Natural killer cell (primary cell): ENCODE results near the gene TAS2R41. TPM values are rescaled to one million over a fixed set of nuclear protein-coding genes. Genes with fewer than 3 reads are reported as not detected.

ENCODE experiments used
- ATAC-seq, 3 donors: fragments of 150-1000 bp in 2 of 3; fragments of 200-7000 bp in 1 of 3; cut with Tn5 transposase; 1 replicate in 1 of 3; 2 replicates in 2 of 3; pipeline ENCODE4 v1.10.0; 2021; ENCODE audit warnings: mild to moderate bottlenecking in 2 of 3, moderate library complexity in 2 of 3
- DNase-seq, 2 donors: peaks; one replicate each; pipeline versions ENCODE4 v3.0.0 to v3.0.0-alpha.2; 2013 to 2021; ENCODE audit warnings: mixed read lengths in 1 of 2
- H3K27ac ChIP-seq: one replicate; pipeline ENCODE4 v1.5.1; 2013; ENCODE audit warnings: mild to moderate bottlenecking, low read length
- H3K27me3 ChIP-seq: one replicate; pipeline ENCODE4 v1.6.1; 2013; ENCODE audit warnings: low read length; ENCODE audit not compliant: control insufficient read depth, insufficient read depth
- H3K36me3 ChIP-seq: one replicate; pipeline ENCODE4 v1.6.1; 2013; ENCODE audit warnings: low read length; ENCODE audit not compliant: control insufficient read depth, insufficient read depth
- H3K4me1 ChIP-seq: one replicate; pipeline ENCODE4 v1.6.1; 2013; ENCODE audit warnings: low read length; ENCODE audit not compliant: control insufficient read depth, insufficient read depth
- H3K4me3 ChIP-seq: one replicate; pipeline ENCODE4 v1.5.1; 2013; ENCODE audit warnings: low read length
- H3K9me3 ChIP-seq: one replicate; pipeline ENCODE4 v1.6.1; 2013; ENCODE audit warnings: low read length; ENCODE audit not compliant: control insufficient read depth, insufficient read depth
- H3K27ac Mint-ChIP-seq, 2 donors: one replicate each; pipeline ENCODE4 v1.8.0; 2022; ENCODE audit warnings: mild to moderate bottlenecking in 2 of 2, mixed read lengths in 2 of 2, moderate library complexity in 1 of 2
- H3K27me3 Mint-ChIP-seq, 2 donors: one replicate each; pipeline ENCODE4 v1.8.0; 2022; ENCODE audit warnings: low read depth in 2 of 2, mixed read lengths in 2 of 2
- H3K36me3 Mint-ChIP-seq: one replicate; pipeline ENCODE4 v1.8.0; 2022; ENCODE audit warnings: mixed read lengths
- H3K4me1 Mint-ChIP-seq, 2 donors: one replicate each; pipeline ENCODE4 v1.8.0; 2022; ENCODE audit warnings: mixed read lengths in 2 of 2
- H3K4me3 Mint-ChIP-seq: one replicate; pipeline ENCODE4 v1.8.0; 2022; ENCODE audit warnings: mild to moderate bottlenecking, moderate library complexity, mixed read lengths
- H3K9me3 Mint-ChIP-seq, 2 donors: one replicate each; pipeline ENCODE4 v1.8.0; 2022; ENCODE audit warnings: mixed read lengths in 2 of 2
- WGBS: methylation state at CpG from one replicate; pipeline ENCODE4 v1.1.7; 2013; ENCODE audit warnings: missing lambda C conversion rate; ENCODE audit not compliant: insufficient coverage; 5-methylcytosine and 5-hydroxymethylcytosine counted together
- intact Hi-C: fragments of 100-400 bp; cut with micrococcal nuclease; formaldehyde crosslinking; loops from one replicate; pipeline ENCODE4 v1.14.2; 2022
- total RNA-seq, 4 donors: library from RNA; stranded (reverse); fragments of 120-200 nt in 1 of 4; gene quantifications; one replicate each; pipeline versions ENCODE4 v1.2.3 to v1.2.4, GENCODE V29; 2013 to 2022
- TF ChIP-seq, protein P1 (sequence below): fragments of 200-600 bp; IDR thresholded peaks from one replicate; pipeline ENCODE4 v1.8.0; 2022; ENCODE audit warnings: antibody characterized with exemption

The TAS2R41 gene
- total RNA-seq, 3 donors from 2014 or later (not counting 1 experiment from before 2014, with no cell fraction given) = not detected

DNA sequence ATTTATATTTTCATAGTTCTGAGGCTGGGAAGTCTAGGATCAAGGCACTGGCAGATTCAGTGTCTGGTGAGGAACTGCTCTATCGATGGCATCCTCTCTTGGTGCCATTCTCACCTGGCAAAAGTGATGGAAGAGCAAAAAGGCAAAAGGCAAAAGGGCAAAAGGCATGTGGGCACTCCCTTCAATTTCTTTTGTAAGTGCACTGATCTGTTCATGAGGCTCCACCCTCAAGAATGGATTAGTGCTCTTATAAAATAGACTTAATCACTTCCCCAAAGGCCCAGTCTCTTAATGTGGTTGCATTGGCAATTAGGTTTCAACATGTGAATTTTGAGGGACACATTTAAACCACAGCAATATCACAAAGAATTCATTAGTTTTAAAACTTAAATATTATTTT, 18.3 kb upstream of the TAS2R41 start:
- Mint-ChIP-seq H3K4me3 (no peak overlapping the region), H3K36me3 (no peaks in the 10 kb centered on the region), H3K27ac (no peak overlapping the region), H3K27me3 (peaks cover 2 to 23% of the 10 kb centered on the region in 2 donors), H3K4me1 (no peaks in the 10 kb centered on the region), H3K9me3 (no peaks in the 10 kb centered on the region)
- ATAC-seq (no peak), DNase-seq (no peak)
- Histone ChIP-seq H3K4me1 (no peaks in the 10 kb centered on the region), H3K27me3 (no peaks in the 10 kb centered on the region), H3K9me3 (no peaks in the 10 kb centered on the region), H3K4me3 (no peak overlapping the region), H3K27ac (no peak overlapping the region), H3K36me3 (no peaks in the 10 kb centered on the region)
- TF ChIP-seq, protein P1, sequence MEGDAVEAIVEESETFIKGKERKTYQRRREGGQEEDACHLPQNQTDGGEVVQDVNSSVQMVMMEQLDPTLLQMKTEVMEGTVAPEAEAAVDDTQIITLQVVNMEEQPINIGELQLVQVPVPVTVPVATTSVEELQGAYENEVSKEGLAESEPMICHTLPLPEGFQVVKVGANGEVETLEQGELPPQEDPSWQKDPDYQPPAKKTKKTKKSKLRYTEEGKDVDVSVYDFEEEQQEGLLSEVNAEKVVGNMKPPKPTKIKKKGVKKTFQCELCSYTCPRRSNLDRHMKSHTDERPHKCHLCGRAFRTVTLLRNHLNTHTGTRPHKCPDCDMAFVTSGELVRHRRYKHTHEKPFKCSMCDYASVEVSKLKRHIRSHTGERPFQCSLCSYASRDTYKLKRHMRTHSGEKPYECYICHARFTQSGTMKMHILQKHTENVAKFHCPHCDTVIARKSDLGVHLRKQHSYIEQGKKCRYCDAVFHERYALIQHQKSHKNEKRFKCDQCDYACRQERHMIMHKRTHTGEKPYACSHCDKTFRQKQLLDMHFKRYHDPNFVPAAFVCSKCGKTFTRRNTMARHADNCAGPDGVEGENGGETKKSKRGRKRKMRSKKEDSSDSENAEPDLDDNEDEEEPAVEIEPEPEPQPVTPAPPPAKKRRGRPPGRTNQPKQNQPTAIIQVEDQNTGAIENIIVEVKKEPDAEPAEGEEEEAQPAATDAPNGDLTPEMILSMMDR = no peak
- WGBS = 89% methylated on average over 1 of the region's 1 CpG
- intact Hi-C loops = no loop called here

- Mint-ChIP-seq H3K27ac (no peak overlapping the region), H3K9me3 (no peaks in the 10 kb centered on the region), H3K27me3 (peaks cover 8 to 23% of the 10 kb centered on the region in 2 donors), H3K4me1 (no peaks in the 10 kb centered on the region), H3K36me3 (no peaks in the 10 kb centered on the region), H3K4me3 (no peak overlapping the region)
- DNase-seq (no peak), ATAC-seq (no peak)
- Histone ChIP-seq H3K9me3 (no peaks in the 10 kb centered on the region), H3K4me1 (no peaks in the 10 kb centered on the region), H3K36me3 (no peaks in the 10 kb centered on the region), H3K27ac (no peak overlapping the region), H3K4me3 (no peak overlapping the region), H3K27me3 (no peaks in the 10 kb centered on the region)
- intact Hi-C loops = no loop called here
- TF ChIP-seq, protein P1 = no peak
- 83% methylated on average over 3 of the region's 4 CpGs for WGBS
Measured at GRCh38 chr7:143460271-143460979, 17.2 kb upstream of the TAS2R41 start.

DNA sequence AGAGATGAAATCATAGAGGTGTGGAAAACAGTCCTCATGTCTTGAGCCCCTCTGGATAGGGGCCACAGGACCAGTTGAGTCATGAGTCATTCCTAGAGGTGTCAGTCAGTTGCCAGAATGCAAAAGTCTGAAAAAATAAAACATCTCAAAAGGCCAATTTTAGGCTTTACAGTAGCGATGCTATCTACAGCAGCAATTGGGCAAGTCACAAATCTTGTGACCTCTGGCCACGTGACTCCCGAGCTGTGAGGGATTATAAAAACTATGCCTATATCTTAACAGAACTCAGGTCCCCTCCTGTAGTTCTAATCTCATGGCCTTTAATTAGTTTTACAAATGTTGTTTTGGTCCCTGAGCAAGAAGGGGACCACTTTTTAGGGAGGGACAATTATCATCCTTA, 15.6 kb upstream of the TAS2R41 start:
- Mint-ChIP-seq H3K27me3 (peaks cover 12 to 19% of the 10 kb centered on the region in 2 donors), H3K36me3 (no peaks in the 10 kb centered on the region), H3K9me3 (no peaks in the 10 kb centered on the region), H3K27ac (no peak overlapping the region), H3K4me1 (no peaks in the 10 kb centered on the region), H3K4me3 (no peak overlapping the region)
- WGBS = 94% methylated on average over 3 of the region's 3 CpGs
- ATAC-seq = no peak
- no peaks in the 10 kb centered on the region for H3K27me3 ChIP-seq
- TF ChIP-seq, protein P1 = no peak
- H3K4me3 ChIP-seq = no peak overlapping the region
- no peaks in the 10 kb centered on the region for H3K4me1 ChIP-seq
- intact Hi-C loops = no loop called here
- no peak overlapping the region for H3K27ac ChIP-seq
- H3K9me3 ChIP-seq = no peaks in the 10 kb centered on the region
- no peak for DNase-seq
- no peaks in the 10 kb centered on the region for H3K36me3 ChIP-seq

- Histone ChIP-seq H3K4me3 (no peak overlapping the region), H3K27ac (no peak overlapping the region), H3K36me3 (no peaks in the 10 kb centered on the region), H3K4me1 (no peaks in the 10 kb centered on the region), H3K27me3 (no peaks in the 10 kb centered on the region), H3K9me3 (no peaks in the 10 kb centered on the region)
- intact Hi-C loops = no loop called here
- Mint-ChIP-seq H3K4me3 (no peak overlapping the region), H3K27me3 (peaks cover 17 to 21% of the 10 kb centered on the region in 2 donors), H3K27ac (no peak overlapping the region), H3K9me3 (no peaks in the 10 kb centered on the region), H3K36me3 (no peaks in the 10 kb centered on the region), H3K4me1 (no peaks in the 10 kb centered on the region)
- ATAC-seq (no peak), DNase-seq (no peak)
- TF ChIP-seq, protein P1 = no peak
Measured at GRCh38 chr7:143463556-143463955, 14.1 kb upstream of the TAS2R41 start.
